Heart left ventricle (tissue), 16 donors: ENCODE measurements around the gene C19orf81. TPM values are rescaled to one million over a fixed set of nuclear protein-coding genes. Genes with fewer than 3 reads are reported as not detected.
"Not testable (repeated sequence)": the region's sequence is repeated elsewhere in the genome, so short reads cannot be mapped to it uniquely, and the experiment has no call there.

Experiments
- ATAC-seq, 4 donors: fragments of 200-7000 bp; cut with Tn5 transposase; one replicate each; pipeline ENCODE4 v1.9.1; 2020 to 2022; ENCODE audit warnings: moderate library complexity in 4 of 4, mild to moderate bottlenecking in 3 of 4, moderate number of reproducible peaks in 1 of 4
- DNase-seq, 5 donors: peaks; one replicate each; pipeline ENCODE4 v3.0.0-alpha.2; 2020
- H3K27ac ChIP-seq, 12 donors: fragments of 200-600 bp; sonication (generic) in 4 of 12; one replicate each; pipeline versions ENCODE4 v1.5.0 to v1.8.0; 2016 to 2022; ENCODE audit warnings: mild to moderate bottlenecking in 2 of 12
- H3K27me3 ChIP-seq, 9 donors: fragments of 200-600 bp; sonication (generic) in 2 of 9; one replicate each; pipeline versions ENCODE4 v1.5.1 to v1.8.0; 2016 to 2022; ENCODE audit warnings: mild to moderate bottlenecking in 3 of 9
- H3K36me3 ChIP-seq, 9 donors: fragments of 200-600 bp; sonication (generic) in 2 of 9; one replicate each; pipeline versions ENCODE4 v1.5.0 to v1.8.0; 2018 to 2022; ENCODE audit warnings: mild to moderate bottlenecking in 2 of 9
- H3K4me1 ChIP-seq, 12 donors: fragments of 200-600 bp; sonication (generic) in 4 of 12; one replicate each; pipeline versions ENCODE4 v1.5.0 to v1.8.0; 2016 to 2022; ENCODE audit warnings: mild to moderate bottlenecking in 3 of 12
- H3K4me3 ChIP-seq, 12 donors: fragments of 200-600 bp; sonication (generic) in 4 of 12; one replicate each; pipeline versions ENCODE4 v1.5.0 to v1.8.0; 2017 to 2022; ENCODE audit warnings: mild to moderate bottlenecking in 9 of 12, moderate library complexity in 4 of 12
- H3K9me3 ChIP-seq, 12 donors: fragments of 200-600 bp; sonication (generic) in 4 of 12; one replicate each; pipeline versions ENCODE4 v1.5.0 to v1.8.0; 2016 to 2022; ENCODE audit warnings: mild to moderate bottlenecking in 1 of 12
- POLR2A ChIP-seq, 2 donors: fragments of 450-650 bp; IDR thresholded peaks; one replicate each; pipeline ENCODE4 v1.6.1; 2017; ENCODE audit warnings: antibody characterized with exemption in 2 of 2, mild to moderate bottlenecking in 2 of 2, moderate library complexity in 2 of 2
- WGBS, 4 donors: extraction: QIAGEN DNeasy Blood & Tissue Kit in 2 of 4; methylation state at CpG; one replicate each; pipeline versions ENCODE4 v1.1.5 to v1.1.7; 2013 to 2018; 5-methylcytosine and 5-hydroxymethylcytosine counted together
- intact Hi-C, 10 donors: fragments of 100-400 bp; cut with DNase I; formaldehyde crosslinking; loops; one replicate each; pipeline versions ENCODE4 v1.11.1 to v1.14.2; 2022
- polyA plus RNA-seq, 2 donors: library from polyadenylated mRNA; stranded (reverse); fragments of 200-250 nt; gene quantifications; one replicate each; pipeline ENCODE4 v1.2.3, GENCODE V29; 2013
- total RNA-seq, 9 donors: library from RNA; depleted of rRNA in 2 of 9; stranded (reverse); fragments of >200 nt in 2 of 9; fragmentation: NEBNext Ultra II Directional in 3 of 9; extraction: Animal tissue kit (Norgen Biotek cat#: 25700) in 3 of 9; gene quantifications; one replicate each; pipeline versions ENCODE4 v1.1.0 to v1.2.4, GENCODE V29; 2016 to 2023
- TF ChIP-seq, protein P1 (sequence below), 12 donors: fragments of 200-600 bp; sonication (generic) in 4 of 12; IDR thresholded peaks; one replicate each; pipeline versions ENCODE4 v1.5.0 to v1.8.0; 2018 to 2022; ENCODE audit warnings: antibody characterized with exemption in 12 of 12, mild to moderate bottlenecking in 5 of 12
- donor health status: ischemic (EF 13 %, LVEDD 7.1; RV severe dilation, severe dysfunction).
- donor health status: healthy with polysubstance abuse.
- donor health status: DM: no; HTN: yes; CAD: no.
- donor health status: DM: no; HTN: no; CAD: no.
- donor health status: ischemic (EF 25% LVEDD 6.9; RV normal size, moderate dysfunction).
- donor health status: ischemic (EF 25% LVEDD 5.7; RV mildly dilated, moderate dysfunction).
- donor health status: healthy.
- donor health status: DM: yes; HTN: yes; CAD: no.
- donor health status: ischemic (EF 35%, LVEDD 5.7; RV mildly dilated, moderate dysfunction).
- donor health status: nonischemic (EF 11% LVEDD 7.7; RV severe dilation, severe dysfunction).
- donor health status: DM: yes; HTN: yes; CAD: no.
- donor health status: PGD.
- donor health status: ischemic (EF 29% LVEDD 5.4; RV normal size, mild dysfunction).
- donor health status: nonischemic (EF 23%, LVEDD 6.1; RV moderate dilation, normal function).

C19orf81 gene
- total and polyA plus RNA-seq, 11 donors, result 0.65 to 3.6 (median 1.7) TPM; not detected in 4

DNA sequence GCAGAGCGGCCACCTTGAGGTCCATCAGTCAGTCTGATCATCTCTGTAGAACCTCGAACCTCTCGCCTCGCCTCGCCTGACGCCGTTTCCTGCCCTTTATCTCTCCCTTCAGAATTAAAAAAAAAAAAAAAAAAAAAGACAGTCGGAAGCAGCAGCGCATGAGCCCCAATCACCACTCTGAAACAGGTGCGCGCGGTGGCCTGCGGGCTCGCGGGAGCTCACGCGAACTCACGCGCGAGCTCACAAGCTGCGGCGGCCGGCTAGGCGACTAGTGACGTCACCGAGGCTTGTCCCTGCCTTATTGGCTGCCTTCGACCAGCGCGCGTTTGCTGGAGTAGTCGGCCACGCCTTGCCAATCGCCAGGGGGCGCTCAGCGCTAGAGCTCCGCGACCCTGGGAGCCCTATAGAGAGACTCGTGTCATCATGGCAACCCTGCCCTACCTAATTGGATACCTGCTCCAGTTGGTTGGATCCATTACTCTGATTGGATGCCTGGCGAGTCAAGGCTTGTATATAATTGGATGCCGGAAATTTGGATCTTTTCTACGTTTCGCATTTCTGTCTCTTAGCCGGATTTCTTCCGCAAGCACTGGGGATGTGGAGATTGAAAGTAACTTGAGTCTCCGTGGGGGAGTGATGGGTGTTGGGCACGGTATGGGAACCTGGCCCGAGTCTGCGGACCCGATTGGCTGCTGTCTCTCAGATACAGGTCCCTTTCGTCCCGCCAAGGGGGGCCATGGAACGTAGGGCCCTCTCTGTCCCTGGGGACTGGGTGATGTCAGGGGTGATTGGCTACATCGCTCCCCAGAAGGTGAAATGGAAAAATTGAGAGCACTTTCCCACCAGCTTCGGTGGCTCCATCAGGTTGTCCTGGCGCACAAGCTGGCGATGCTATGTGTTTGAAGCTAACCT, 41.1 kb upstream of the C19orf81 start:
- Histone ChIP-seq H3K36me3 (no peaks in the 10 kb centered on the region), H3K27ac (no peak overlapping the region), H3K4me1 (peaks cover 0 to 4% (median 0%) of the 10 kb centered on the region in 12 donors), H3K27me3 (peaks cover 0 to 46% (median 11%) of the 10 kb centered on the region in 9 donors), H3K4me3 (no peak overlapping the region), H3K9me3 (no peaks in the 10 kb centered on the region)
- peak; percentile 32 to 89 (median 78) for ATAC-seq
- DNase-seq, result peak; percentile 50 to 85 (median 75)
- WGBS, 4 donors, result 12 to 17% (median 14%) methylated on average over 46 to 56 of the region's 56 CpGs
- no peak for TF ChIP-seq POLR2A (IDR thresholded peaks at IDR 0.05)
- TF ChIP-seq, protein P1, sequence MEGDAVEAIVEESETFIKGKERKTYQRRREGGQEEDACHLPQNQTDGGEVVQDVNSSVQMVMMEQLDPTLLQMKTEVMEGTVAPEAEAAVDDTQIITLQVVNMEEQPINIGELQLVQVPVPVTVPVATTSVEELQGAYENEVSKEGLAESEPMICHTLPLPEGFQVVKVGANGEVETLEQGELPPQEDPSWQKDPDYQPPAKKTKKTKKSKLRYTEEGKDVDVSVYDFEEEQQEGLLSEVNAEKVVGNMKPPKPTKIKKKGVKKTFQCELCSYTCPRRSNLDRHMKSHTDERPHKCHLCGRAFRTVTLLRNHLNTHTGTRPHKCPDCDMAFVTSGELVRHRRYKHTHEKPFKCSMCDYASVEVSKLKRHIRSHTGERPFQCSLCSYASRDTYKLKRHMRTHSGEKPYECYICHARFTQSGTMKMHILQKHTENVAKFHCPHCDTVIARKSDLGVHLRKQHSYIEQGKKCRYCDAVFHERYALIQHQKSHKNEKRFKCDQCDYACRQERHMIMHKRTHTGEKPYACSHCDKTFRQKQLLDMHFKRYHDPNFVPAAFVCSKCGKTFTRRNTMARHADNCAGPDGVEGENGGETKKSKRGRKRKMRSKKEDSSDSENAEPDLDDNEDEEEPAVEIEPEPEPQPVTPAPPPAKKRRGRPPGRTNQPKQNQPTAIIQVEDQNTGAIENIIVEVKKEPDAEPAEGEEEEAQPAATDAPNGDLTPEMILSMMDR (IDR thresholded peaks at IDR 0.05), result peak in 11 of 12 donors; percentile 9 to 49 (median 21)
- intact Hi-C loops, result no loop called here

DNA sequence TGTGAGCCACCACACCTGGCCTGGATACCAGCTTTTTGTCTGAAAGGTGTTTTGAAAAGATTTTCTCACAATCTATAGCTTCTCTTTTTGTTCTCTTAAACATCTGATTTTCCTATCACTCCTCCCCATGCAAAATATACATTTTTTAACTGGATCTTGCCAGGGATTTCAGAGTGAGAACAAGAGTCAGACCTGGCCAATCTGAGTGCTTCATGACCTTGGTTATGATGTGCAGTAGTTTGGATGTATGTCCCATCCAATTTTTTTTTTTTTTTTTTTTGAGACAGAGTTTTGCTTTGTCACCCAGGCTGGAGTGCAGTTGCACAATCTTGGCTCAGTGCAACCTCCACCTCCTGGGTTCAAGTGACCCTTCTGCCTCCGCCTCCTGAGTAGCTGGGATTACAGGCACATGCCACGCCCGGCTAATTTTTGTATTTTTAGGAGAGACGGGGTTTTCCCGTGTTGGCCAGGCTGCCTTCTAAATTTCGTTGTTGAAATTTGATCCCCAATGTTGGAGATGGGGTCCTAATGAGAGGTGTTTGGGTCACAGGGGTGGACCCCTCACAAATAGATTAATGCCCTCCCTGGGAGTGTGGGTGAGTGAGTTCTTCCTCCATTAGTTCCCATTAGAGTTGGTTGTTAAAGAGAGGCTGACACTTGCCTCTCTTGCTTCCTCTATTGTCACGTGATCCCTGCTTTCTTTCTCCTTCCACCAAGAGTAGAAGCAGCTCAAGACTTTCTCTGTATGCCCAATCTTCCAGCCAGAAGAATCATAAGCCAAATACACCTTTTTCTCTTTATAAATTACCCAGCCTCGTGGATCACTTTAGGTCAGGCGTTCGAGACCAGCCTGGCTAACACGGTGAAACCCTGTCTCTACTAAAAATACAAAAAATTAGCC, 36.5 kb upstream of the C19orf81 start:
- intact Hi-C loops, H3K9me3 ChIP-seq, H3K4me3 ChIP-seq, H3K36me3 ChIP-seq, DNase-seq, ATAC-seq, H3K4me1 ChIP-seq, H3K27ac ChIP-seq: not testable (repeated sequence)
- 74 to 85% (median 80%) methylated on average over 10 to 11 of the region's 11 CpGs for WGBS, 4 donors
- H3K27me3 ChIP-seq, result peaks cover 0 to 13% (median 0%) of the 10 kb centered on the region in 9 donors

DNA sequence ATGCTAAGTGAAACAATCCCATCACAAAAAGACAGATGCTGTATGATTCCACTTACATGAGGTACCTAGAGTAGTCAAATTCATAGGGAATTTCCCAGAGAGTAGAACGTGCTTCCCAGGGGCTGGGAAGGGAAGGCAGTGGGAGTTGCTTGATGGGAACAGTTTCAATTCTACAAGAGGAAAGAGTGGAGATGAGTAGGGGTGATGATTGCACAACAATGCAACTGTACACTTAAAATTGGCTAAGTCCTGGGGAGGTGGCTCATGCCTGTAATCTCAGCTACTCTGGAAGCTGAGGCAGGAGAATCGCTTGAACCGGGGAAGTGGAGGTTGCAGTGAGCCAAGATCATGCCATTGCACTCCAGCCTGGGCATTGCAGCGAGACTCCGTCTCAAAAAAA, 30.9 kb upstream of the C19orf81 start:
- H3K4me1 ChIP-seq, H3K9me3 ChIP-seq, H3K27me3 ChIP-seq, H3K4me3 ChIP-seq, ATAC-seq, DNase-seq, H3K36me3 ChIP-seq, intact Hi-C loops, H3K27ac ChIP-seq: not testable (repeated sequence)
- WGBS, 4 donors, result 84 to 89% (median 87%) methylated on average over 4 of the region's 5 CpGs

DNA sequence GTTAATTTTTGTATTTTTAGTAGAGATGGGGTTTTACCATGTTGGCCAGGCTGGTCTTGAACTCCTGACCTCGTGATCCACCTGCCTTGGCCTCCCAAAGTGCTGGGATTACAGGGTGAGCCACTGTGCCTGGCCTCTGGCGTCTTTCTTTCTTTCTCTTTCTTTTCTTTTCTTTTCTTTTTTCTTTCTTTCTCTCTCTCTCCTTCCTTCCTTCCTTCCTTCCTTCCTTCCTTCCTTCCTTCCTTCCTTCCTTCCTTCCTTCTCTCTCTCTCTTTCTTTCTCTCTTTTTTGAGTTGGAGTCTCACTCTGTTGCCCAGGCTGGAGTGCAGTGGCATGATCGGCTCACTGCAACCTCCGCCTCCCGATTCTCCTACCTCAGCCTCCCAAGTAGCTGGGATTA, 30.1 kb upstream of the C19orf81 start:
- H3K27me3 ChIP-seq, ATAC-seq, H3K27ac ChIP-seq, H3K4me1 ChIP-seq, H3K9me3 ChIP-seq, H3K36me3 ChIP-seq, DNase-seq, intact Hi-C loops, H3K4me3 ChIP-seq: not testable (repeated sequence)
- WGBS, 4 donors, result 81 to 83% (median 82%) methylated on average over 5 of the region's 5 CpGs

DNA sequence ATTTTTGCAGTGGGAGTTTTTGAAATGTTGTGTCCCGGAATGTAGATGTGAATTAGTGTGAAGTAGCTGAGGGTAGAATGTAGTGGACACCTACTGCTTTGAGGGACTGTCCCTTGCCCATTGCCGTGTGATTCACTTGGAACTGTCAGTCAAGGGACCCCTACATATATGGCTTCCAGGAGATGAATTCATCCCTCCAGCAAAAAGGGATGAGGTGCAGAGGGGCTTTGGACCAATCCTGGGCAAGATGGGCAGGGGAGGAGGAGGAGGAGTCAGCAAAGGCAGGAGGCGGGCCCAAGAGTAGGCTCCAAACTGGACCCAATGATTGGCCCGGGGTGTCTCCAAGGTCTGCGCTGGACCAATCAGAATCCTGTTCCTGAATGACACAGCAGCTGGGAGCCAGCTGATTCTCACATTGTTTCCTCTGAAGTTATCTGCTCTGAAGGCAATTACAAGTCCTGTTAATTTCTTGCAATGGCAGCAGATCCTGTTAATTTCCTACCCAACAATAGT, 28.8 kb upstream of the C19orf81 start:
- H3K4me3 ChIP-seq, H3K36me3 ChIP-seq, H3K4me1 ChIP-seq, intact Hi-C loops, H3K9me3 ChIP-seq, ATAC-seq, H3K27me3 ChIP-seq, DNase-seq, H3K27ac ChIP-seq: not testable (repeated sequence)
- WGBS, 4 donors, result 78 to 97% (median 87%) methylated on average over 3 to 5 of the region's 5 CpGs; no CpG with 5 or more reads in 1 of the 4 donors
